ENCODE data around the gene ASTN2.
A peak's percentile ranks its signal among the peaks of the same experiment; 100 is the strongest.

The ASTN2 gene

DNA sequence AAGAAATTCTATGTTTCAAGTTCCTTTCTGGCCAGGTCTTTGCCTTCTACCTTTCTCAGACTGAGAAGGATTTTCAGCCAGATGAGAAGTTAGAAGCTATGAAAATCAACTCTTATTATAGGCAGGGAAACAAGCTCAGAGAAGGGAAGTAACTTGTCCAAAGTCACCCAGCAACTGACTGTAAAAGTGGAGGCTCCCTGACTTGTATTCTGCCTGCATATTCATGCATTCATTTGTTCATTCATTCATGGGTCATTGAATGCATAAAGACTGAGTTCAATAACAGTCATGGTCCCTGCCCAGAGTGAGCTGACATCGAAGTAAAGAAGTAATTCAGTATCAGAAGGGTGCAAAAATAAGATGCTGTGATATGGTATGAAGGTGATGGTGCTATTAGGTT is 1021.7 kb downstream of the ASTN2 start:
- DNase-seq (ENCODE audit: low read depth) = no peak
- no peak overlapping the region for H3K4me3 ChIP-seq (ENCODE audit: low read depth, low read length)
- TF ChIP-seq, protein P1, sequence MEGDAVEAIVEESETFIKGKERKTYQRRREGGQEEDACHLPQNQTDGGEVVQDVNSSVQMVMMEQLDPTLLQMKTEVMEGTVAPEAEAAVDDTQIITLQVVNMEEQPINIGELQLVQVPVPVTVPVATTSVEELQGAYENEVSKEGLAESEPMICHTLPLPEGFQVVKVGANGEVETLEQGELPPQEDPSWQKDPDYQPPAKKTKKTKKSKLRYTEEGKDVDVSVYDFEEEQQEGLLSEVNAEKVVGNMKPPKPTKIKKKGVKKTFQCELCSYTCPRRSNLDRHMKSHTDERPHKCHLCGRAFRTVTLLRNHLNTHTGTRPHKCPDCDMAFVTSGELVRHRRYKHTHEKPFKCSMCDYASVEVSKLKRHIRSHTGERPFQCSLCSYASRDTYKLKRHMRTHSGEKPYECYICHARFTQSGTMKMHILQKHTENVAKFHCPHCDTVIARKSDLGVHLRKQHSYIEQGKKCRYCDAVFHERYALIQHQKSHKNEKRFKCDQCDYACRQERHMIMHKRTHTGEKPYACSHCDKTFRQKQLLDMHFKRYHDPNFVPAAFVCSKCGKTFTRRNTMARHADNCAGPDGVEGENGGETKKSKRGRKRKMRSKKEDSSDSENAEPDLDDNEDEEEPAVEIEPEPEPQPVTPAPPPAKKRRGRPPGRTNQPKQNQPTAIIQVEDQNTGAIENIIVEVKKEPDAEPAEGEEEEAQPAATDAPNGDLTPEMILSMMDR (IDR thresholded peaks at IDR 0.05; ENCODE audit: low read depth, low read length, missing control alignments) = no peak

DNA sequence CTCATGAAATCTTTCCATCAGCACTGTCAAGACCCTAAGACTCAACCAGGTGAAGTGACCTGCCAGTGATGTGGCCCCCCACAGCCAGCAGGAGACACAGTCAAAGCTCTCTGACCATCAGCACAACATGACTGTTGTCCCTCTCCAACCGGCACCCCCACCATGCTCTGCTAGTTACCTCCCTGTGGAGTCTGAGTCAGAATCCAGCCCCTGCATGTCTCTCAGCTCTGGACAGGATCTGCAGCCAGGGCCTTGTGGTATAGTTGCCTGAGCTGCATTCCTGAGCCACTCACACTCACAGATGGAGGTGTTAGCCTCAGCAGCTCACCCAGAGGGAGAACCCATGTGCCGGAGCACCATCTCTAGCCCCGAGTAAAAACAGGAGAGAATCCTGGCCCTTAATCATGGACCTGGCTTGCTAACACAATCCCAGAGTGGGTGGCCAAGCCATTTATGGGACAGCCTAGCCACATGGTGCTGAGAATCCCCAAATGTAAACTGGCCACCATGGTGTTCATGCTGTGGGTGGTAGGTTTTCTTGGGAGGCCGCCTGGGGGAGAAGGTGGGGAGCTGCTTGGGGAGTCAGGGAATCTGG is 1023.5 kb downstream of the ASTN2 start:
- DNase-seq (ENCODE audit: low read depth) = no peak
- TF ChIP-seq, protein P1 (IDR thresholded peaks at IDR 0.05; ENCODE audit: low read depth, low read length, missing control alignments) = no peak
- no peak overlapping the region for H3K4me3 ChIP-seq (ENCODE audit: low read depth, low read length)

DNA sequence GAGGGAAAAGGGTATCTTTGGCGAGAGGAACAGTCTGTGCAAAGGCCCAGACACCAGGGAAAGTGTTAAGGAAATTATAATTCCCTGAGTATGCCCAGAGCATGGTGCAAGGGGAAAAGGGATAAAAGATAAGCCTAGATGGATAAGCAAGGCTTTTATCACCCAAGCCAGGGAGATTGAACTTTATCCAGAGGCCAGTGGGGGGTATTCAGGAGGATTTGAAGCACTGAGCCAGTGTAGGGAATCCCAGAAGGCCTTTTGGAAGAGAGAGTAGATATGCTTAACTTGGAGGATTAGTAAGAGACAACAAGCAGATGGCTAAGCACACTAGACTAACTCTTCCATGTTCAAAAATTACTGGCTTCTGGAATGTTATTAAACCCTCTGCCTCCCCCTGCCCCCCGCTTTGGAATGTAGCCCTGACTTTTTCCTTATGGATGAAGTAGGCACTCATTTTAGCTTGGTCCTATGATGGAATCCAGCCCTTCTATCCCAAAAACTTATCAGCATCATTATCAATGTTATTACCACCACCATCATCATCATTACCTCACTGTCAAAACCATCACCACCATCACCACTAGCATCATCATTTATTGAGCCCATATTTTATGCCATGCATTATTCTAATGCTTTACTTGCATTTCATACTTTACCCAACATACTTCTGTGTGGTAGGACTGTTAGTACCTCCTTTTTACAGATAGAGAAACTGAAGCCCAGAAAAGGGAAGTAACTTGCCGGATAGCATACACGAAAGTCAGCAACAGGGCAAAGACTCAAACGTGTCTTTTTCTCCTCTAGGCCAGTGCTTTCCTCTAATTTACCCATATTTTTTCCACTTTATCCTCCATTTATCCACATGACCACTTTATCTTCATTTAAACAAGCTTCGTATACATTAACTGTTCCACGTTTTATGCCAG is 1024.3 kb downstream of the ASTN2 start:
- H3K4me3 ChIP-seq (ENCODE audit: low read depth, low read length) = no peak overlapping the region
- TF ChIP-seq, protein P1 (IDR thresholded peaks at IDR 0.05; ENCODE audit: low read depth, low read length, missing control alignments) = no peak
- DNase-seq (ENCODE audit: low read depth) = peak; percentile 10

DNA sequence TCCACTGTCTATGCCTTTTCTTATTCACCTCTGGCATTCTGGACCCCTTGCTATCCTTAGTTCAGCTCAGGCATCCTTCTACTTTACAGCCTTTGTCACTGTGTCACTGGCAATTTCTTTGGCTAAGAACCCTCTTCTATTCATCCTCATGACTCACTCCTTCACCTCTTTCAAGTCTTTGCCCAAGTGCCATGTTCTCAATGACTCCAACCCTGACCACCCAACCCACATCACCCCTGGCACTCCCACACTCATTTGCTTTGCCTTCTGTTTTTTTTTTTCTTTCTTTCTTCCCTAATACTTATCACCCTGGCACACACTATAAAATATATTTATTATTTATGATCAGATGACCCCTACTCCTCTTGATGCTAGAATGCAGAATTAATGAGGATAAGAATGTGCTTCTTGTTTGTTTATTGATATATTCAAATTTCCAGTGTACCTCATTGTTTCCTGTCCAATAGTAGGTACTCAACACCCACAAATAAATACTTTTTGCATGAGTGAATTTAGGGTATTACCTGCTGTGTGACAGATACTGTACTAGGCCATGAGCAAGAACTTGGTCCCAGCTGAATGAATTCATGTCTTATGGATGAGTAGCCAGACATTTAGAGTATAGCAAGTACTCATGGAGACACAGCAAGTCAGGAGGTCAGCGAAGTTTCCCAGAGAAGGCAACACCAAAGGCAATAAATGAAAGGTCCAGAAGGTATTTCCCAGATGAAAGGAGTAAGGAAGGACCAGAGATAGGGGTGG is 1025.1 kb downstream of the ASTN2 start:
- TF ChIP-seq, protein P1 (IDR thresholded peaks at IDR 0.05; ENCODE audit: low read depth, low read length, missing control alignments) = no peak
- no peak overlapping the region for H3K4me3 ChIP-seq (ENCODE audit: low read depth, low read length)
- no peak for DNase-seq (ENCODE audit: low read depth)

DNA sequence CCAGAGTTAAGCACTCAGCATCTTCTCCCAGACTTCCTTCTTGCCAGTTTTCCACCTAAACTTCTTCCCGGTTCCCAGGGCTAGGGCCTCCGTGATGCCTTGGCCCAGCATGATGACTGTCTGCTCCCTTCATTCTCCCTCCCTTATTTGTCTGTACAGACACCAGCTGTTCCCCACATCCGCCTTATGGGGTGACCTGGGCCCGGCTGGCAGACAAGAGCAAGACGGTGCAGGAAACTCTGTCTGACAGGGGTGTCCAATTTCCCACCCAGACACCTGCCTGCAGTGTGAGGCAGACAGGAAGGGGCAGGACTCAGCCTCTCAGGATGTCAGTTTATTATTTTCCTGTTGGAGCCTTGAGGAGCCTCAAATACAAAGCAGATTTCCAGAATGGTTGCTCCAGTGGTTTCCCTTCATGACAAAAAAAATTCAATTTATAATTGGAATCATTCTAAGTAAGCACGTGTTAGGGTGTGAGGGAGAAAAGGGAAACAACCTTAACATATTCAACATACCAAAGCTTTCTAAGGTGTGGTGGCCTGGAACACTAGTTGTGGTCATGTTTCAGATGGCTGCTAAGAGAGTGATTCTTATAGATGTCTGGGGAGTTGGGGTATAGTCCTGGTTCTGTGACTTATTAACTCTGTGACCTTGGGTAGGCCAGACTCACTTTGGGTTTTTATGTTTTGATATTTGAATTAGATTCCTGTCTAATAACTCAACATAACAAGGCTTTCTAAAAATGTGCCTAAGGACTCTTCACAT is 1026.7 kb downstream of the ASTN2 start:
- DNase-seq (ENCODE audit: low read depth) = no peak
- TF ChIP-seq, protein P1 (IDR thresholded peaks at IDR 0.05; ENCODE audit: low read depth, low read length, missing control alignments) = no peak
- H3K4me3 ChIP-seq (ENCODE audit: low read depth, low read length) = no peak overlapping the region

DNA sequence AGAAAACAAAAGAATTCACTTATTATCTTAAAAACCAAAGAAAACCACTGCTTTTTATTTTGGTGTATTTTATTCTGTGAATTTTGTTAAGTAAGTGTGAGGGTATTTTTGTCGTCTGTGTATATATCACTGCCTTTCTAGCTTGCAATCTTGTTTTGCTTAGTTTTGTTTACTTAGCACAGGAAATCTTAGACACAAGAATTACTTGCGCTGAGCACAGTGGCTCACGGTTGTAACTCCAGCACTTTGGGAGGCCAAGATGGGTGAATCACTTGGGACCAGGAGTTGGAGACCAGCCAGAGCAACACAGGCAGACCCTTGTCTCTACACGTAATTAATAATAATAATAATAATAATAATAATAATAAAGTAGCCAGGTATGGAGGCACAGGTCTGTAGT is 1030.9 kb downstream of the ASTN2 start:
- H3K4me3 ChIP-seq (ENCODE audit: low read depth, low read length) = no peak overlapping the region
- DNase-seq (ENCODE audit: low read depth) = no peak
- TF ChIP-seq, protein P1 (IDR thresholded peaks at IDR 0.05; ENCODE audit: low read depth, low read length, missing control alignments) = no peak

Data from GM12864 (cell line).